Measurements from ENCODE around the gene FCGR3A.
"Not testable (repeated sequence)": the region's sequence is repeated elsewhere in the genome, so short reads cannot be mapped to it uniquely, and the experiment has no call there.

The FCGR3A gene

GRCh38 chr1:161549652-161550051 is at the start of gene FCGR3A:
FCGR3A (minus strand) TSS chr1:161549818; CDS start chr1:161549736, 82 bp downstream.
- no peak for DNase-seq

GRCh38 chr1:161597077-161597476 is 47.5 kb upstream of the FCGR3A start:
- not testable (repeated sequence) for DNase-seq

- not testable (repeated sequence) for DNase-seq
These were observed 46.0 kb upstream of the FCGR3A start for GRCh38 chr1:161595583-161595982.

GRCh38 chr1:161595173-161595572 is 45.6 kb upstream of the FCGR3A start:
- DNase-seq = not testable (repeated sequence)

GRCh38 chr1:161594269-161594984 is 44.8 kb upstream of the FCGR3A start:
- not testable (repeated sequence) for DNase-seq

GRCh38 chr1:161593092-161593755 is 43.6 kb upstream of the FCGR3A start:
- DNase-seq = not testable (repeated sequence)

- not testable (repeated sequence) for DNase-seq
These were observed 43.0 kb upstream of the FCGR3A start for GRCh38 chr1:161592586-161592985.

- not testable (repeated sequence) for DNase-seq
These were observed 40.3 kb upstream of the FCGR3A start for GRCh38 chr1:161589920-161590319.

GRCh38 chr1:161589365-161589764 is 39.7 kb upstream of the FCGR3A start:
- not testable (repeated sequence) for DNase-seq

GRCh38 chr1:161588596-161588995 is 39.0 kb upstream of the FCGR3A start:
- DNase-seq = not testable (repeated sequence)

GRCh38 chr1:161582882-161583281 is 33.3 kb upstream of the FCGR3A start:
- not testable (repeated sequence) for DNase-seq

GRCh38 chr1:161580879-161581537 is 31.4 kb upstream of the FCGR3A start:
- not testable (repeated sequence) for DNase-seq

GRCh38 chr1:161579856-161580507 is 30.4 kb upstream of the FCGR3A start:
- not testable (repeated sequence) for DNase-seq

- DNase-seq = not testable (repeated sequence)
These were observed 27.1 kb upstream of the FCGR3A start for GRCh38 chr1:161576676-161577075.

GRCh38 chr1:161571703-161572102 is 22.1 kb upstream of the FCGR3A start:
- not testable (repeated sequence) for DNase-seq

- DNase-seq = not testable (repeated sequence)
These were observed 17.0 kb upstream of the FCGR3A start for GRCh38 chr1:161566602-161566960.

GRCh38 chr1:161563522-161563921 is 13.9 kb upstream of the FCGR3A start:
- not testable (repeated sequence) for DNase-seq

GRCh38 chr1:161562441-161562840 is 12.8 kb upstream of the FCGR3A start:
- DNase-seq = not testable (repeated sequence)

GRCh38 chr1:161560960-161561715 is 11.5 kb upstream of the FCGR3A start:
- not testable (repeated sequence) for DNase-seq

- DNase-seq = not testable (repeated sequence)
These were observed 8.2 kb upstream of the FCGR3A start for GRCh38 chr1:161557506-161558450.

GRCh38 chr1:161556990-161557389 is 7.4 kb upstream of the FCGR3A start:
- not testable (repeated sequence) for DNase-seq

Data from NCI-H2171 (cell line).